MCF 10A (cell line): ENCODE data around the gene PBRM1. TPM values are rescaled to one million over a fixed set of nuclear protein-coding genes. Genes with fewer than 3 reads are reported as not detected.

Experiments used
- BruUV-seq: library from RNA; stranded (reverse); fragments of 400-500 nt; replicated peaks from 2 replicates; lab custom pipeline; 2021; lab: Mats Ljungman, UMichigan
- CTCF ChIA-PET: fragments of 300-600 bp; sonication (Branson Sonifier 250); formaldehyde crosslinking; extraction: SDS; loops from one replicate; lab custom pipeline; 2021; ENCODE audit warnings: antibody characterized with exemption, inconsistent platforms; lab: Yijun Ruan, JAX
- POLR2A ChIA-PET: fragments of 300-600, 350-650 bp; sonication (Branson Sonifier 250); formaldehyde crosslinking; extraction: SDS; loops from one replicate; lab custom pipeline; 2020; ENCODE audit warnings: antibody characterized with exemption, inconsistent platforms; lab: Yijun Ruan, JAX
- DNase-seq: peaks from one replicate; pipeline ENCODE4 v3.0.0-alpha.2; 2018; ENCODE audit not compliant: unreplicated experiment
- H3K27ac Mint-ChIP-seq: one replicate; pipeline ENCODE4 v1.8.0; 2022; ENCODE audit warnings: mild to moderate bottlenecking, low read depth, mixed read lengths; ENCODE audit not compliant: unreplicated experiment
- H3K27me3 Mint-ChIP-seq: one replicate; pipeline ENCODE4 v1.8.0; 2022; ENCODE audit warnings: mixed read lengths; ENCODE audit not compliant: insufficient read depth, unreplicated experiment
- H3K36me3 Mint-ChIP-seq: one replicate; pipeline ENCODE4 v1.8.0; 2022; ENCODE audit warnings: mild to moderate bottlenecking, moderate library complexity, mixed read lengths; ENCODE audit not compliant: insufficient read depth, unreplicated experiment
- H3K4me1 Mint-ChIP-seq: one replicate; pipeline ENCODE4 v1.8.0; 2022; ENCODE audit warnings: mixed read lengths; ENCODE audit not compliant: insufficient read depth, unreplicated experiment
- H3K4me3 Mint-ChIP-seq: one replicate; pipeline ENCODE4 v1.8.0; 2022; ENCODE audit warnings: mild to moderate bottlenecking, moderate library complexity, mixed read lengths; ENCODE audit not compliant: unreplicated experiment
- H3K9me3 Mint-ChIP-seq: one replicate; pipeline ENCODE4 v1.8.0; 2022; ENCODE audit warnings: mixed read lengths; ENCODE audit not compliant: unreplicated experiment
- intact Hi-C: fragments of 100-400 bp; cut with micrococcal nuclease; formaldehyde crosslinking; loops from 2 replicates; pipeline ENCODE4 v1.14.1; 2022
- total RNA-seq: library from RNA; stranded (reverse); gene quantifications from 2 replicates; pipeline ENCODE4 v1.2.3, GENCODE V29; 2022
- TF ChIP-seq, protein P1 (sequence below): fragments of 200-600 bp; IDR thresholded peaks from one replicate; pipeline ENCODE4 v1.8.0; 2022; ENCODE audit warnings: antibody characterized with exemption, mild to moderate bottlenecking; ENCODE audit not compliant: unreplicated experiment

PBRM1 gene
- total RNA-seq, 1 experiment from 2014 or later: 56.9 TPM

DNA sequence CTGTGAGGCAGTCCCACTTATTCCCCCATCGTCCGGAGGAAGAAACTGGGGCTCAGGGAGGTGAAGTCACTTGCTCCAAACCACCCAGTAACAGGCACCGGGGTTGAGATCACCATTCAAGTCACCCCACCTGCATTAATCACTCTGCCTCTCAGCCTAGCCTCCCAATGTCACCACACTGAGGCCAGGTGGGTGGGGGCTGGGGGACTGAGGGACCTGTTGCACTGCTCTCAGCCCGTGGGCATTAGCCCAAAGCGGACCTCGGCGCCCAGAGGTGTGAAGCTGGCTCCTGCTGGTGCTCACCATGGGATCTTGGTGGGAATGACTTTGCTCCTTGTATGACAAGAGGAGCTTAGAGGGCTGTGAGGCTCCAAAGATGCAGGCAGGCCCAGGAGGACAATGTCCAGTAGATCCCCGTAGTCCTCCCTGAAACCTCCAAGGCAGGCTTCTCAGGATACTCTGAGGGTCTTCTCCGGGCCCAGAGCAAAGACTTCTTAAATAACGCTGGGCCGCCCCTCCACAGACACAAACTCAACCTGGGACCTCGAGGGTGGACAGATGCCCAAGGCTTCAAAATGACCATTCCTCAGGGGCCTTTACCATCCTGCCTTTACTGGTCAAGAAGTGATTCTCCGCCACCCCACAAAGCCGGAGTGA is 153.7 kb downstream of the PBRM1 start:
- TF ChIP-seq, protein P1, sequence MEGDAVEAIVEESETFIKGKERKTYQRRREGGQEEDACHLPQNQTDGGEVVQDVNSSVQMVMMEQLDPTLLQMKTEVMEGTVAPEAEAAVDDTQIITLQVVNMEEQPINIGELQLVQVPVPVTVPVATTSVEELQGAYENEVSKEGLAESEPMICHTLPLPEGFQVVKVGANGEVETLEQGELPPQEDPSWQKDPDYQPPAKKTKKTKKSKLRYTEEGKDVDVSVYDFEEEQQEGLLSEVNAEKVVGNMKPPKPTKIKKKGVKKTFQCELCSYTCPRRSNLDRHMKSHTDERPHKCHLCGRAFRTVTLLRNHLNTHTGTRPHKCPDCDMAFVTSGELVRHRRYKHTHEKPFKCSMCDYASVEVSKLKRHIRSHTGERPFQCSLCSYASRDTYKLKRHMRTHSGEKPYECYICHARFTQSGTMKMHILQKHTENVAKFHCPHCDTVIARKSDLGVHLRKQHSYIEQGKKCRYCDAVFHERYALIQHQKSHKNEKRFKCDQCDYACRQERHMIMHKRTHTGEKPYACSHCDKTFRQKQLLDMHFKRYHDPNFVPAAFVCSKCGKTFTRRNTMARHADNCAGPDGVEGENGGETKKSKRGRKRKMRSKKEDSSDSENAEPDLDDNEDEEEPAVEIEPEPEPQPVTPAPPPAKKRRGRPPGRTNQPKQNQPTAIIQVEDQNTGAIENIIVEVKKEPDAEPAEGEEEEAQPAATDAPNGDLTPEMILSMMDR: no peak
- Mint-ChIP-seq H3K9me3 (no peaks in the 10 kb centered on the region), H3K36me3 (peaks cover 6% of the 10 kb centered on the region), H3K4me3 (peak overlapping the region; percentile 72), H3K27me3 (no peaks in the 10 kb centered on the region), H3K27ac (no peak overlapping the region), H3K4me1 (peaks cover 5% of the 10 kb centered on the region)
- ChIA-PET POLR2A (interaction anchor here (0.6 to 0.9 kb wide), 2 partner anchors 10 to 155 kb away, joined by 3 to 4 read pairs; no protein-coding TSS in a partner anchor), CTCF (no interaction called here)
- DNase-seq: no peak
- intact Hi-C loops: loop anchor here (10.0 kb wide), 1 partner anchor 57 kb away; no protein-coding TSS in a partner anchor
- TSS peak; percentile 45 for BruUV-seq

DNA sequence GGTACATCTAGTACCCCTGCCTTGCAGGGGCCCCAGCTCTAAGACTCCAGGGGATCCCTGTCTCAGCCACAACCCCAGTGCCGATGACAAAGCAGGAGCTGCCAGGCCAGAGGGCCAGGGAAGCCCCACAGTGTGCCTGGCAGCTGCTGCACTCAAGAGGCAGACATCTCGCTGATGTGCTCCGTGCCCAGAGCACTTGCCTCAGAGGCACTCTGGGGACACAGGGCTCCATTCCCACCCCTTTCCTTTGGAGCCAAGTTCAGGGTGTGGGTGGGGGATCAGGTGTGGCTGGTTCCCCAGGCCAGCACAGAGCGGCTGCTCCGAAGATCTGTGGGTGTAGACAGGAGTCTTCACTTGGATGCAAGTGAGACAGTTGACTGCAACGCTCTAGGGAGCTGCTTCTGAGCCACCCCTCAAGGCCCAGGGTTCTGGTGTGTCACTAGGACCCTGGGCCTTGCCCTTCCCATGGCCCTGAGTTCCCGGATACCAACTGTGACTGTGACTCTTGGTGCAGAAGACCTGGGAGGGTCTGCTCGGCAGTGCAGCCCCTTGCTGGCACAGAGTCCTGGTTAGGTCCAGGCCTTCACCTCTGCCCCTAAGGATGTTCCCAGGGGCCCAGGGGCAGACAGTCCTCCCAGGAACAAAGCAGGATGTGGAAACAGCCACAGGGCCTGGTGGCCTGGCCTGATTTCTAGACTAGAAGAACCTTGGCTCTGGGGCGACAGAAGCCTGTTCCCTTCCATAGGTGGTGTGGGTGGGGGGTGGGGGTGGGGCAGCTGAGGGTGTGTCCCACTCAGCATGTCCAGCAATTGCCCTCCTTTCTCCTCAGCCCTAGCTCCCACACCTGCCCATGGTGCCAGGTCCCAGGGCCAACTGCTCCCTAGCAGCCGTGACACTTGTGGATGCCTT is 154.5 kb downstream of the PBRM1 start:
- Mint-ChIP-seq H3K27ac (no peak overlapping the region), H3K9me3 (no peaks in the 10 kb centered on the region), H3K36me3 (peaks cover 6% of the 10 kb centered on the region), H3K4me3 (no peak overlapping the region), H3K27me3 (no peaks in the 10 kb centered on the region), H3K4me1 (peaks cover 5% of the 10 kb centered on the region)
- TF ChIP-seq, protein P1: no peak
- POLR2A ChIA-PET: no interaction called here
- CTCF ChIA-PET: interaction anchor here (0.6 kb wide), 1 partner anchor 49 kb away, joined by 3 read pairs; no protein-coding TSS in a partner anchor
- intact Hi-C loops: loop anchor here (10.0 kb wide), 1 partner anchor 56 kb away; no protein-coding TSS in a partner anchor
- no peak for DNase-seq
- no TSS peak for BruUV-seq

DNA sequence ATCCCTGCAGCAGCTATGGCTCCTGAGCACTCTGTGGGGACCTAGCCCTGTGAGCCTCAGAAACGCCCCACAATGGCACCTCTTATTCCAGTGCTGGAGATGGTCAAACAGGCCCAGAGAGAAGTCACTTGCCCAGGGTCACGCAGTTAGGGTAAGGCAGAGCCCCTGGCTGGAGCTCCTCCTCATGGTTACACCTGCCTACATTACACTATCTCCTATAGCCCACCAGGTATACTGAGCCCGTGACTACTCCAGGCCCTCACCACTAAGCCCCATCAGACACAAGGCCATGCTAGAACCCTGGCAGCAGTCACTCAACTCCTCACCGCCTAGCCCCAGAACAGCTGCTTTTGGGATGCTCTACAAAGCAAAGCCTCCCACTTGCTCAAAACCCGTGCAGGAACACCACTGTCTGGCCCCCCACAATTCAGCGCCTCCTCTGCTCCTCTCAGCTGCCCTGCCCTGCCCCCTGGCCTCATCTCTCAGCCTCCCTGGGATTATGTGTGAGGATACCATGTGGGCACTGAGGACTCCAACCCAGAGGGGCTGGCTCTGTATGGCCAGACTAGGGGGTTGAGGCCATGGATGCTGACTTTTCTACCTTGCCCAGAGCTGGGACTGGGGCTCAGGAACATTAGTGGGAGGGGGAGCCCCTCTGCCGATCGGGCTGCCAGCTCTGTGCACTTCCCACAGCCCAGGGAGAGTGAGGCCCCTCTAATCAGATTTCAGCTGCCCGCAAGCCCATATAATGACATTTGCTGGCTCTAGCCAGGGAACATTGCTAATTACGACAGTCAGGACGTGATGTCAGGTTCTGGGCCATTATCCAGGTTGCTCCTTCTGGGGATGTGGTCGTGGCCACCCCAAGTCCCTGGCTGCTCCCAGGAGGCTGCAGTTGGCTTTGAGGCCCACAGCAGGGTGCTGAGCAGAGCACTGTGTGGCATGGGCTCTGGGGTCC is 156.1 kb downstream of the PBRM1 start:
- CTCF ChIA-PET: interaction anchor here (0.6 kb wide), 1 partner anchor 298 kb away, joined by 3 read pairs; no protein-coding TSS in a partner anchor
- Mint-ChIP-seq H3K36me3 (no peaks in the 10 kb centered on the region), H3K4me3 (no peak overlapping the region), H3K27ac (no peak overlapping the region), H3K27me3 (no peaks in the 10 kb centered on the region), H3K4me1 (no peaks in the 10 kb centered on the region), H3K9me3 (no peaks in the 10 kb centered on the region)
- POLR2A ChIA-PET: interaction anchor here (0.8 kb wide), 1 partner anchor 155 kb away, joined by 5 read pairs; no protein-coding TSS in a partner anchor
- TF ChIP-seq, protein P1: no peak
- peak; percentile 28 for DNase-seq
- no TSS peak for BruUV-seq
- intact Hi-C loops: loop anchor here (10.0 kb wide), 1 partner anchor 55 kb away; no protein-coding TSS in a partner anchor
